T-helper 22 cell (primary cell): ENCODE measurements around the gene PALMD.
A peak's percentile ranks its signal among the peaks of the same experiment; 100 is the strongest.

Source experiments
- DNase-seq: peaks from one replicate; pipeline ENCODE4 v3.0.0-alpha.2; 2020; ENCODE audit warnings: low read depth

Gene PALMD

GRCh38 chr1:99700020-99700419 lies 54.1 kb downstream of the PALMD start:
- DNase-seq: no peak

GRCh38 chr1:99702221-99702620 lies 56.3 kb downstream of the PALMD start:
- DNase-seq: no peak

- no peak for DNase-seq
Observed at GRCh38 chr1:99704356-99704816, 58.5 kb downstream of the PALMD start.

DNA sequence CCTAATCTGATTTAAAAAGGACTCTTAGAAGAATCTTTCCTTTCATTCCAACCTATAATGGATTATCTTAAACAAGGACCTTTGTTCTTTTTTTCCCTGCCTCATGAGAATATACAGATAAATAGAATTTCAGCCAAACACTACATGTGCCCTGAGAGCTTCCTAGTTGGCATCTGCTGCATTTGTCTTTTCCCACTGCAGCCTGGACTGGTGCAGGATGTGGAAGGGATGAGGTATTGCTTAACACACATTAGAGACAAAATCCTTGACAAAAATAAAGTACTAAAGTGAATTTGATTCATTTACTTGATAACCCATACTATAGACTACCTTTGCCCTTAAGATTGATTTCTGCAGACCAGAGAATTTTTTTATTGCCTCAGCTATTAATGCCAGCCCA lies 59.5 kb downstream of the PALMD start:
- DNase-seq: no peak

DNA sequence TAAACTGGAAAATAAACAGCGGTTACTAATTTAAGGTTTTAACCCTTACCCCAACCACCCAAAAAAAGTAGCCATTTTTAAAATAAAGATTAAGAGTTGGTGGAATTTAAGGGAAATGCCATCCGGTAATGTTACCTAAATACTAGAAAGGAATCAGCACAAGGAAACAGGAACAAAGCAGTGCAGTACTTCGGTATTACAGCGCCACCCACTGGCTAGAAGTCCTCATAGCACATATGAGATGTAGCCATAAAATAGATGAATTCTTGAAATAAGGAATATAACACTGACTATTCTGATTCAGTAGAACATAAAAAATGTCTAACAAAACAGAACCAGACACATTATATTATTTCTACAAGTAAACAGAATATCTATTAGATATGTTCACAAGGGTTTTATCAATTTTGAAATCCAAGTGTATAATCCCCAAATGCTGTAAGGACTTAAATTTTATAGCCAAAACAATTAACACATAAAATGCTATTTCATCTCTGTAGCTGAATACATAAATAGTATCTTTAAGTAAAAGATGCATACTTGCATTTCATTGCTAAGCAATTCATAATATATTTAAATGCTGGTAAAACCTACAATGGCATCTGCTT lies 61.7 kb downstream of the PALMD start:
- DNase-seq: peak; percentile 9

GRCh38 chr1:99710994-99711393 lies 65.1 kb downstream of the PALMD start:
- DNase-seq: no peak

DNA sequence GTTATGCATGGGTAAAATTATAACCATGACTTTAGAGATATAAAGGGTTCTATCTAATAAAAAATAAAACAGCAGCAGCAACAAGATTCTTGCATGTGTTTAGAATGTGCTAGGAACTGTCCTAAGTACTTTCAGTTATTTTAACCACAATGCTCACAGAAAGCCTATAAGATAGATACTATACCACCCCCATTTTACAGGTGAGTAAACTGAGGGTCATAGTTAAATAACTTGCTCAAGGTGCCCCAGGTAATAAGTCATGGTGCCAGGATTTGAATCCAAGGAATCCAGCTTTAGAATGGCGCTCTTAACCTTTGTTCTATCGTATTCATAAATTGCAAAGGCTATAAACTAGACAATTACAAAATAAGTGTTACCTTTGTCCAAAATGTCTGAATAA lies 67.1 kb downstream of the PALMD start:
- no peak for DNase-seq

DNA sequence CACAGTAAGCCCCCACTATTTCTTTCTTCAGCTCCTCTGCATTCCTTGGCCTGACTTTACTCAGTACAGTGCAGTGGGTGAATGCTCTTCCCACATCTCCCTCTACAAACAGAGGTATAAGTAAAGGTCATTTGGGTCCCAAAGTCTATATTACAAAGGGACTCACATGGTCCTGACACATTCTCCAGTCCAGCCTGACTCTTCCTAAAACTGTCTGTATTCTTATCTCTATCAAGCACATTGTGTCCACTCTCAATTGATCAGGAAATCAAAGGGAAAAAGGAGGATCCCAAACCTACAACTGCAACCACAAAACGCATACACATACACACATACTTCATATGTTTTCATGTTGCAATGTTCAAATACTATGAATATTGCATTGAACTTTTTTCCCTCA lies 71.1 kb downstream of the PALMD start:
- DNase-seq: no peak

GRCh38 chr1:99723251-99723650 lies 77.3 kb downstream of the PALMD start:
- DNase-seq: no peak

DNA sequence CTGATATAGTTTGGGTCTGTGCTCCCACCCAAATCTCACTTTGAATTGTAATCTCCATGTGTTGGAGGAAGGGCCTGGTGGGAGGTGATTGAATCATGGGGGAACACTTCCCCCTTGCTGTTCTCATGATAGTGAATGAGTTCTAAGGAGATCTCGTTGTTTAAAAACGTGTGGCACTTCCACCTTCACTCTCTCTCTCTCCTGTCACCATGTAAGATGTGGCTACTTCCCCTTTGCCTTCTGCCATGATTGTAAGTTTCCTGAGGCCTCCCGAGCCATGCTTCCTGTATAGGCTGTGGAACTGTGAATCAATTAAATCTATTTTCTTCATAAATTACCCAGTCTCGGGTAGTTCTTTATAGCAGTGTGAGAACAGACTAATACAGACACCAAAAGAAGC lies 80.1 kb downstream of the PALMD start:
- no peak for DNase-seq

DNA sequence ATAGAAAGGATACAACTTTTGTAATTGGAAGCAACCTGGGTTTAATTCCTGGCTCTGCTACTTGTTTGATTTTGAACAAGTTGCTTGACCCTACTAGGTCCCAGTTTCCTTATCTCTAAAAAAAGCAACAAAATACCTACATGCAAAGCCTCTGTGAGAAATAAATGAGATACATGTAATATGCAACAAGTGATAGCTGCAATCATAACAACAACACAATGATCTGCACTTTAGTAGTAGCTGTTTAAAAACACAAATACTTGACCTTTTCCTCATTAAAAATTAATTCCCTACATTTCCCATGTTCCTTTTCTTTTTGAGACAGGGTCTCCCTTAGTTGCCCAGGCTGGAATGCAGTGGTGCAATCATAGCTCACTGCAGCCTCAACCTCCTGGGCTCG lies 80.5 kb downstream of the PALMD start:
- DNase-seq: no peak

- DNase-seq: no peak
Observed at GRCh38 chr1:99726818-99727217, 80.9 kb downstream of the PALMD start.

DNA sequence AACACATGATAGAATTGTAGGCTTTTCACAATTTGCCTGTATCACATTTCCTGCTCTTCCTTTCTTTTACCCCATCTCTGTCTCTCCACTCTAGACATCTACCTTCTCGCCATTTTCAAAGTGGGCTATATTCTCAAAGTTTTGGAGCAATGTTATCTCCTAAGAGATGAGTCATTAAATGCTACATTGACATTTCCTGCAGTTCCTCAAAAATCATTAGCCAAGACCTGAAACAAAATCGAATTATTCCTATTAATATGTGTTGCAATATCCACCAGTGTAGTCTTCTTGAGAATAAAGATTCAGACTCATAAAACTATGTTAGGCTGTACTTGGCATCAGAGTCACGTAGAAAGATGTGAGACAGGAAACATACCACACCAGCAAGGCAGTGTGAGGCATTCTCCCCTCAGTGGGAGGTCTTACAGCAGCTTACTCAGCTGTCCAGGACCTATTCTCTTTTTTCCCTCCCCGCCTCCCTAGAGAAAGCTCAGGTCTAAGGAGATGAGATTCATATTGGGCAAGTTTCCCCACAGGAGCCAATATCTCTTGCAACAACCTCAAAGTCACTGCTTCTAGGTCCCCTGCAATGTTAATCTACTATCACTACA lies 81.8 kb downstream of the PALMD start:
- no peak for DNase-seq

GRCh38 chr1:99728494-99729235 lies 82.8 kb downstream of the PALMD start:
- no peak for DNase-seq

GRCh38 chr1:99731384-99731783 lies 85.5 kb downstream of the PALMD start:
- no peak for DNase-seq

- DNase-seq: no peak
Observed at GRCh38 chr1:99735852-99736251, 89.9 kb downstream of the PALMD start.

DNA sequence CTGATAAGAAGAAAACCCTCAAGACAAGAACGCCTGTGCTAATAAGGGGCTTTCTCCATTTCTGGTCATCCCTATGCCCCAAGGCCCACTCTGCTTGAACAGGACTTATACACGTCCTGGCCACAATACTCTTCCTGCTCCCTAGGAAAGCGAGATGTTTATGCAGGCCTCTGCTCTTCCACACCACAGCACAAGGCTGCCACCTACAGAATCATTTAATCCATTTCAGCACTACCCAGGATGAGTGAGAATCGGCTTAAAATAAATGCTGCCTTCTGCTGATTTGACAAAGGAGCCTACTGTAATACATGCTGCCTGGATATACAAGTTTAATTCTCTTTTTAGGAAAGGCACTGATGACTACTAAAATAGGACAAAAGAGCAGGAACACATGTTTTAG lies 91.1 kb downstream of the PALMD start:
- no peak for DNase-seq

DNA sequence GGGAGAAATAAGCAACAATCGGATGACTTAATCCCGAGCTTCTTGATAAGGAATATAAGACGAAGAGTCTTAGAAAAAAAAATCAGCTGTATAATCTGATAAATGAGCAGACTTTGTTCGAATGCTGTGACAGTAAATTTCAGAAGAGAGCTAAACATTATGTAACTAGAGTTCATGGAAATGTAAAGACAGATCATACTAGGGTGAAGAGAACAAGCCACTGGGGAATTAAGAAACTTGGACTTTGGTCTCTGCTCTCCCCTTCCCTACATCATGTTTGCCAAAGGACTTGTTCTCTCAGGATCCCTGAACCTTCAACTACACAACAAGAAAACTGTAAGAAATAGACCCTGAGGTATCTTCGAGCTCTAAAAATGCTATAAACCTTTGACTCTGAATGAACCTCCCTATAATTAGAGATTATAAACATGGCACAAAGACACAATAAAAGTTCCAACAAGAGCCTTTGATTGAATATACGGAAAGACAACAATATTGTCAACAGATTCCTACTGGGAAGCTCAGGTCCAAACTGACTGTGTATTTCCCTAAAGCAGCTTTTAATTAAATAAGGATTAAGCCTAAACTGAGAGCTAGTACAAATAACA lies 93.0 kb downstream of the PALMD start:
- no peak for DNase-seq

GRCh38 chr1:99740141-99740540 lies 94.2 kb downstream of the PALMD start:
- DNase-seq: no peak
